Progenitor cell of endocrine pancreas (in vitro differentiated cells): ENCODE results near the gene NR4A3. TPM values are rescaled to one million over a fixed set of nuclear protein-coding genes. Genes with fewer than 3 reads are reported as not detected.

Source experiments
- DNase-seq: peaks from one replicate; pipeline ENCODE4 v3.0.0; 2021; ENCODE audit warnings: low spot score; ENCODE audit not compliant: unreplicated experiment
- H3K27ac Mint-ChIP-seq: 2 replicates; pipeline ENCODE4 v1.8.0; 2021; ENCODE audit warnings: mild to moderate bottlenecking, moderate library complexity, mixed read lengths
- H3K27me3 Mint-ChIP-seq: 2 replicates; pipeline ENCODE4 v1.8.0; 2021; ENCODE audit warnings: mixed read lengths
- H3K36me3 Mint-ChIP-seq: 2 replicates; pipeline ENCODE4 v1.8.0; 2022; ENCODE audit warnings: mixed read lengths; ENCODE audit not compliant: insufficient read depth
- H3K4me1 Mint-ChIP-seq: 2 replicates; pipeline ENCODE4 v1.8.0; 2021; ENCODE audit warnings: low read depth, mixed read lengths
- H3K4me3 Mint-ChIP-seq: 2 replicates; pipeline ENCODE4 v1.8.0; 2021; ENCODE audit warnings: low read depth, mild to moderate bottlenecking, moderate library complexity, mixed read lengths
- H3K9me3 Mint-ChIP-seq: 2 replicates; pipeline ENCODE4 v1.8.0; 2021; ENCODE audit warnings: low read depth, mixed read lengths
- total RNA-seq: library from RNA; stranded (reverse); gene quantifications from 2 replicates; pipeline ENCODE4 v1.2.1, GENCODE V29; 2021
- TF ChIP-seq, protein P1 (sequence below): fragments of 200-600 bp; sonication (generic); IDR thresholded peaks from one replicate; pipeline ENCODE4 v1.5.0; 2021; ENCODE audit warnings: antibody characterized with exemption, mild to moderate bottlenecking; ENCODE audit not compliant: unreplicated experiment

Gene NR4A3
- total RNA-seq, 1 donor from 2014 or later, result 1.4 TPM

DNA sequence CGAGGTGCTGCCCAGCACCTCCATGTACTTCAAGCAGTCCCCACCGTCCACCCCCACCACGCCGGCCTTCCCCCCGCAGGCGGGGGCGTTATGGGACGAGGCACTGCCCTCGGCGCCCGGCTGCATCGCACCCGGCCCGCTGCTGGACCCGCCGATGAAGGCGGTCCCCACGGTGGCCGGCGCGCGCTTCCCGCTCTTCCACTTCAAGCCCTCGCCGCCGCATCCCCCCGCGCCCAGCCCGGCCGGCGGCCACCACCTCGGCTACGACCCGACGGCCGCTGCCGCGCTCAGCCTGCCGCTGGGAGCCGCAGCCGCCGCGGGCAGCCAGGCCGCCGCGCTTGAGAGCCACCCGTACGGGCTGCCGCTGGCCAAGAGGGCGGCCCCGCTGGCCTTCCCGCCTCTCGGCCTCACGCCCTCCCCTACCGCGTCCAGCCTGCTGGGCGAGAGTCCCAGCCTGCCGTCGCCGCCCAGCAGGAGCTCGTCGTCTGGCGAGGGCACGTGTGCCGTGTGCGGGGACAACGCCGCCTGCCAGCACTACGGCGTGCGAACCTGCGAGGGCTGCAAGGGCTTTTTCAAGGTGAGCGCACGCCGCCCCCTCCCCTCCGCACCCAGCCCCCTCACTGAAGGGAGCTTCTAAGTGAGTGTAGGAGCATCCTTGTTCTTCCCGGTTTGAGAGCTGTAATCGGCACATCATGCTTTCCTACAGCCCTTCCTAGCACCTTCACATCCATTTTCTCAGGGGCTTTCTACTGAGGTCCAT lies 6.9 kb downstream of the NR4A3 start:
- H3K27me3 Mint-ChIP-seq, result peaks cover 76% of the 10 kb centered on the region
- no peak overlapping the region for H3K27ac Mint-ChIP-seq

GRCh38 chr9:99831857-99832557 lies 10.3 kb downstream of the NR4A3 start:
- DNase-seq, result no peak
- no peak overlapping the region for H3K4me3 Mint-ChIP-seq
- TF ChIP-seq, protein P1, sequence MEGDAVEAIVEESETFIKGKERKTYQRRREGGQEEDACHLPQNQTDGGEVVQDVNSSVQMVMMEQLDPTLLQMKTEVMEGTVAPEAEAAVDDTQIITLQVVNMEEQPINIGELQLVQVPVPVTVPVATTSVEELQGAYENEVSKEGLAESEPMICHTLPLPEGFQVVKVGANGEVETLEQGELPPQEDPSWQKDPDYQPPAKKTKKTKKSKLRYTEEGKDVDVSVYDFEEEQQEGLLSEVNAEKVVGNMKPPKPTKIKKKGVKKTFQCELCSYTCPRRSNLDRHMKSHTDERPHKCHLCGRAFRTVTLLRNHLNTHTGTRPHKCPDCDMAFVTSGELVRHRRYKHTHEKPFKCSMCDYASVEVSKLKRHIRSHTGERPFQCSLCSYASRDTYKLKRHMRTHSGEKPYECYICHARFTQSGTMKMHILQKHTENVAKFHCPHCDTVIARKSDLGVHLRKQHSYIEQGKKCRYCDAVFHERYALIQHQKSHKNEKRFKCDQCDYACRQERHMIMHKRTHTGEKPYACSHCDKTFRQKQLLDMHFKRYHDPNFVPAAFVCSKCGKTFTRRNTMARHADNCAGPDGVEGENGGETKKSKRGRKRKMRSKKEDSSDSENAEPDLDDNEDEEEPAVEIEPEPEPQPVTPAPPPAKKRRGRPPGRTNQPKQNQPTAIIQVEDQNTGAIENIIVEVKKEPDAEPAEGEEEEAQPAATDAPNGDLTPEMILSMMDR, result no peak
- H3K27me3 Mint-ChIP-seq, result peaks cover 44% of the 10 kb centered on the region
- H3K27ac Mint-ChIP-seq, result no peak overlapping the region
- H3K4me1 Mint-ChIP-seq, result peaks cover 13% of the 10 kb centered on the region
- no peaks in the 10 kb centered on the region for H3K9me3 Mint-ChIP-seq
- peaks cover 7% of the 10 kb centered on the region for H3K36me3 Mint-ChIP-seq

More for the DNA sequence above, 6.9 kb downstream of the NR4A3 start:
- Mint-ChIP-seq H3K9me3 (no peaks in the 10 kb centered on the region), H3K4me3 (no peak overlapping the region), H3K36me3 (peaks cover 7% of the 10 kb centered on the region), H3K4me1 (peaks cover 7% of the 10 kb centered on the region)
- TF ChIP-seq, protein P1, result no peak
- DNase-seq, result no peak

DNA sequence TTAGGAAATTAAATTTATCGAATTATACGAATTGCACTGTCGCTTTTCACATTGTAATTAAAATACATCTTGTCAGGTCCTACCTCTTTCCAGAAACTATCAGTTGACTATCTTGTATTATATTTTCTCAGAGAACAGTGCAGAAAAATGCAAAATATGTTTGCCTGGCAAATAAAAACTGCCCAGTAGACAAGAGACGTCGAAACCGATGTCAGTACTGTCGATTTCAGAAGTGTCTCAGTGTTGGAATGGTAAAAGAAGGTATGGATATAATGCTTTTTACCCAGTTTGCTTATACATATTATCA lies 10.8 kb downstream of the NR4A3 start:
- Mint-ChIP-seq H3K9me3 (no peaks in the 10 kb centered on the region), H3K4me1 (peaks cover 13% of the 10 kb centered on the region), H3K27me3 (peaks cover 39% of the 10 kb centered on the region), H3K4me3 (no peak overlapping the region), H3K36me3 (peaks cover 7% of the 10 kb centered on the region), H3K27ac (no peak overlapping the region)
- TF ChIP-seq, protein P1, result no peak
- no peak for DNase-seq

- H3K9me3 Mint-ChIP-seq, result no peaks in the 10 kb centered on the region
- H3K27ac Mint-ChIP-seq, result no peak overlapping the region
- peaks cover 7% of the 10 kb centered on the region for H3K36me3 Mint-ChIP-seq
- TF ChIP-seq, protein P1, result no peak
- H3K27me3 Mint-ChIP-seq, result peaks cover 32% of the 10 kb centered on the region
- no peak overlapping the region for H3K4me3 Mint-ChIP-seq
- no peak for DNase-seq
- peaks cover 20% of the 10 kb centered on the region for H3K4me1 Mint-ChIP-seq
Measured at GRCh38 chr9:99833735-99834134, 12.1 kb downstream of the NR4A3 start.

- H3K27me3 Mint-ChIP-seq, result peaks cover 25% of the 10 kb centered on the region
- H3K36me3 Mint-ChIP-seq, result peaks cover 2% of the 10 kb centered on the region
- H3K4me3 Mint-ChIP-seq, result no peak overlapping the region
- peaks cover 25% of the 10 kb centered on the region for H3K4me1 Mint-ChIP-seq
- no peak for DNase-seq
- H3K27ac Mint-ChIP-seq, result no peak overlapping the region
- TF ChIP-seq, protein P1, result no peak
- no peaks in the 10 kb centered on the region for H3K9me3 Mint-ChIP-seq
Measured at GRCh38 chr9:99834474-99834873, 12.8 kb downstream of the NR4A3 start.
